RWPE2 (cell line): ENCODE results near the gene ATP5F1E.

Experiments
- ATAC-seq: fragments of 200-7000 bp; cut with Tn5 transposase; 3 replicates; pipeline ENCODE4 v1.9.1; 2021; ENCODE audit warnings: low read depth
- DNase-seq: peaks from one replicate; pipeline ENCODE4 v3.0.0-alpha.2; 2020; ENCODE audit warnings: low spot score
- H3K27ac ChIP-seq: fragments of 450-650 bp; 2 replicates; pipeline ENCODE4 v1.5.1; 2017; ENCODE audit warnings: mild to moderate bottlenecking; ENCODE audit not compliant: poor library complexity, severe bottlenecking
- H3K27me3 ChIP-seq: fragments of 250-450 bp; sonication (Bioruptor Pico); 2 replicates; pipeline ENCODE4 v1.5.1; 2021; ENCODE audit warnings: mild to moderate bottlenecking, moderate library complexity; ENCODE audit not compliant: insufficient read depth, poor library complexity, severe bottlenecking
- H3K36me3 ChIP-seq: fragments of 250-450 bp; sonication (Bioruptor Pico); 2 replicates; pipeline ENCODE4 v1.5.1; 2020; ENCODE audit warnings: low read depth, mild to moderate bottlenecking, moderate library complexity
- H3K4me1 ChIP-seq: fragments of 250-450 bp; sonication (Bioruptor Pico); 2 replicates; pipeline ENCODE4 v1.5.1; 2021; ENCODE audit warnings: mild to moderate bottlenecking, moderate library complexity; ENCODE audit not compliant: insufficient read depth, poor library complexity, severe bottlenecking
- H3K4me3 ChIP-seq: fragments of 250-450 bp; sonication (Bioruptor Pico); 2 replicates; pipeline ENCODE4 v1.5.1; 2021; ENCODE audit warnings: mild to moderate bottlenecking, moderate library complexity; ENCODE audit not compliant: severe bottlenecking
- H3K9me3 ChIP-seq: fragments of 250-450 bp; sonication (Bioruptor Pico); 2 replicates; pipeline ENCODE4 v1.5.1; 2021; ENCODE audit warnings: mild to moderate bottlenecking, moderate library complexity; ENCODE audit not compliant: severe bottlenecking
- TF ChIP-seq, protein P1 (sequence below): fragments of 450-650 bp; IDR thresholded peaks from one replicate; pipeline ENCODE4 v1.5.1; 2017; ENCODE audit warnings: mild to moderate bottlenecking, moderate library complexity; ENCODE audit not compliant: poor library complexity, severe bottlenecking

Gene ATP5F1E

GRCh38 chr20:58982406-58983114, 49.6 kb downstream of the ATP5F1E start:
- DNase-seq (peak; percentile 58), ATAC-seq (no peak)
- no peaks in the 10 kb centered on the region for H3K27me3 ChIP-seq
- H3K36me3 ChIP-seq = peaks cover 46% of the 10 kb centered on the region
- no peak overlapping the region for H3K27ac ChIP-seq
- peak overlapping the region; percentile 99 for H3K4me3 ChIP-seq
- H3K4me1 ChIP-seq = peaks cover 11% of the 10 kb centered on the region
- no peaks in the 10 kb centered on the region for H3K9me3 ChIP-seq
- TF ChIP-seq, protein P1, sequence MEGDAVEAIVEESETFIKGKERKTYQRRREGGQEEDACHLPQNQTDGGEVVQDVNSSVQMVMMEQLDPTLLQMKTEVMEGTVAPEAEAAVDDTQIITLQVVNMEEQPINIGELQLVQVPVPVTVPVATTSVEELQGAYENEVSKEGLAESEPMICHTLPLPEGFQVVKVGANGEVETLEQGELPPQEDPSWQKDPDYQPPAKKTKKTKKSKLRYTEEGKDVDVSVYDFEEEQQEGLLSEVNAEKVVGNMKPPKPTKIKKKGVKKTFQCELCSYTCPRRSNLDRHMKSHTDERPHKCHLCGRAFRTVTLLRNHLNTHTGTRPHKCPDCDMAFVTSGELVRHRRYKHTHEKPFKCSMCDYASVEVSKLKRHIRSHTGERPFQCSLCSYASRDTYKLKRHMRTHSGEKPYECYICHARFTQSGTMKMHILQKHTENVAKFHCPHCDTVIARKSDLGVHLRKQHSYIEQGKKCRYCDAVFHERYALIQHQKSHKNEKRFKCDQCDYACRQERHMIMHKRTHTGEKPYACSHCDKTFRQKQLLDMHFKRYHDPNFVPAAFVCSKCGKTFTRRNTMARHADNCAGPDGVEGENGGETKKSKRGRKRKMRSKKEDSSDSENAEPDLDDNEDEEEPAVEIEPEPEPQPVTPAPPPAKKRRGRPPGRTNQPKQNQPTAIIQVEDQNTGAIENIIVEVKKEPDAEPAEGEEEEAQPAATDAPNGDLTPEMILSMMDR = no peak

DNA sequence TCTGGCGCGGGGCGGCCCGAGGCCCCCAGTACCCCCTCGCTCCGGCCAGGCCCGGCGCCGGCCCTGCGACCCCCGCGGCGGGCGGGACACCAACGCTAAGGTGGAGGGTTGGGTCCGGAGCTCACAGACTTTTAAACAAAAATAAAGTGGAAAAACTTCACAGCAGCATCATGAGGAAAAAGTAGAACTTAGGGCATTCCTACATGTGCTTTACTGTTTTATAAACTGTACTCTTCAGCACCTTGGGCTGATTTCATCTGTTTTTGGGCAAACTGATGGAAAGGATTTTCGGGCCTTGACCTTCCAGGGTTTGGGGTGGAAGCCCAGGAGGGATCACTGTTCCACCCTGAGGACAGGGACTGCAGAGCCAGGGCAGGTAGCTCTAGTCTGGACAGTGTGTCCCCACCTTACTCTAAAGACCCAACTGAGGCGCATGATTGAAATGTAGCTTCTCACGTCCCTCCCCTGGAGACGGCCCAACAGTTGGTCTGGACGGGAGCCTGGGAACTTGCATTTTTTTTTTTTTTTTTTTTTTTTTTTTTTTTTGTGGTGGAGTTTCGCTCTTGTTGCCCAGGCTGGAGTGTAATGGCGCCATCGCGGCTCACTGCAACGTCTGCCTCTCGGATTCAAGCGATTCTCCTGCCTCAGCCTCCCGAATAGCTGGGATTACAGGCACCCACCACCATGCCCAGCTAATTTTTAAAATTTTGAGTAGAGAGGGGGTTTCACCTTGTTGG, 50.3 kb downstream of the ATP5F1E start:
- TF ChIP-seq, protein P1 = no peak
- H3K36me3 ChIP-seq = peaks cover 39% of the 10 kb centered on the region
- peaks cover 11% of the 10 kb centered on the region for H3K4me1 ChIP-seq
- DNase-seq (no peak), ATAC-seq (peak; percentile 48)
- H3K9me3 ChIP-seq = no peaks in the 10 kb centered on the region
- H3K27me3 ChIP-seq = no peaks in the 10 kb centered on the region
- H3K4me3 ChIP-seq = peak overlapping the region; percentile 99
- H3K27ac ChIP-seq = peak overlapping the region; percentile 51

GRCh38 chr20:58980711-58981627, 51.2 kb downstream of the ATP5F1E start, which contains the start of gene NELFCD:
NELFCD (plus strand) TSS chr20:58981256; CDS start chr20:58981310, 54 bp downstream.
- peak; percentile 75 for ATAC-seq
- Histone ChIP-seq H3K4me1 (peaks cover 11% of the 10 kb centered on the region), H3K4me3 (peak within 1 kb of the TSS; percentile 99), H3K27me3 (no peaks in the 10 kb centered on the region), H3K36me3 (peaks cover 30% of the 10 kb centered on the region), H3K27ac (peak within 1 kb of the TSS; percentile 51), H3K9me3 (no peaks in the 10 kb centered on the region)
- peak; percentile 92 for DNase-seq
- TF ChIP-seq, protein P1 = no peak

DNA sequence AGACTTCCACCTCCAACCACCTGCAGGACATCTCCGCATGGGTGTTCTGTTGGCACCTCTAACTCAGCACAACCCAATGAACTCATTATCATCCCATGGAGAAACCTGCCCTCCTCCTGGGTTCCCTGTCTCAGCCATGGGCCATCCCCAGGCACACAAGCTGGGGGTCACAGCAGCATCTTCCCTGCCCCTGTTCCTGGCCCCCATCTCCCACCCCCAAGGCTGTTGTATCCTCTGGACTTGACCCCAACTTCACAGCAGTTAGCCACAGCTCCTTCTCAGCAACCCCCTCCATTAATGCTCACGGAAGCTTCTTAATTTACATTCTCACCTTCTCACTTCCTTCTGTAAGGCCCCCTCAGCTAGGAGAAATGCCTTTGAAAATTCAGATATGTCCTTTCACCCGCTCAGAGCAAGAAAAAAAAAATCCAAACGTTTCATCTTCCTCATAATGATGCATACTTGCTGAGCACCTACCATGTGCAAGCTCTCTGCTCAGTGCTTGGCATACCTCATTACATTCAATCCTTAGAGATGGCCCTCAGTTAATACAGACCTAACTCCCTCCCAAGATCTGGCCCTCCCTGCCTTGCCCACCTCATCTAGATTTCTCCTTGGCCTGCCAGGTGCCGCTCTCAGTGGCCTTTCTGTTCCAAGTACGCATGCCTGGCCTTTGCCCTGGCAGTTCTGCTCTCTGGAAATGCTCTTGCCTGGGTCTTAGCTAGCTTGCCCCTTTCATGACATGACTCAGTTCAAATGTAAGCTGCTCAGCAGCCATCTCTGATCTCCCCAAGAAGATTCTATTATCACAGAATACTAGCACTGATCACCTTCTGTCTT, 53.6 kb downstream of the ATP5F1E start:
- Histone ChIP-seq H3K9me3 (peaks cover 4% of the 10 kb centered on the region), H3K4me1 (peaks cover 7% of the 10 kb centered on the region), H3K4me3 (no peak overlapping the region), H3K36me3 (peaks cover 11% of the 10 kb centered on the region), H3K27me3 (no peaks in the 10 kb centered on the region), H3K27ac (no peak overlapping the region)
- DNase-seq = no peak
- TF ChIP-seq, protein P1 = no peak
- ATAC-seq = no peak
